ENCODE measurements around the gene FKBP4. TPM values are rescaled to one million over a fixed set of nuclear protein-coding genes. Genes with fewer than 3 reads are reported as not detected.

The FKBP4 gene
- total and polyA plus RNA-seq, 9 of the 15 experiments (the other 6 are each of a cell fraction or from before 2014, with no cell fraction given) = 16.3 to 154 (median 90.1) TPM

DNA sequence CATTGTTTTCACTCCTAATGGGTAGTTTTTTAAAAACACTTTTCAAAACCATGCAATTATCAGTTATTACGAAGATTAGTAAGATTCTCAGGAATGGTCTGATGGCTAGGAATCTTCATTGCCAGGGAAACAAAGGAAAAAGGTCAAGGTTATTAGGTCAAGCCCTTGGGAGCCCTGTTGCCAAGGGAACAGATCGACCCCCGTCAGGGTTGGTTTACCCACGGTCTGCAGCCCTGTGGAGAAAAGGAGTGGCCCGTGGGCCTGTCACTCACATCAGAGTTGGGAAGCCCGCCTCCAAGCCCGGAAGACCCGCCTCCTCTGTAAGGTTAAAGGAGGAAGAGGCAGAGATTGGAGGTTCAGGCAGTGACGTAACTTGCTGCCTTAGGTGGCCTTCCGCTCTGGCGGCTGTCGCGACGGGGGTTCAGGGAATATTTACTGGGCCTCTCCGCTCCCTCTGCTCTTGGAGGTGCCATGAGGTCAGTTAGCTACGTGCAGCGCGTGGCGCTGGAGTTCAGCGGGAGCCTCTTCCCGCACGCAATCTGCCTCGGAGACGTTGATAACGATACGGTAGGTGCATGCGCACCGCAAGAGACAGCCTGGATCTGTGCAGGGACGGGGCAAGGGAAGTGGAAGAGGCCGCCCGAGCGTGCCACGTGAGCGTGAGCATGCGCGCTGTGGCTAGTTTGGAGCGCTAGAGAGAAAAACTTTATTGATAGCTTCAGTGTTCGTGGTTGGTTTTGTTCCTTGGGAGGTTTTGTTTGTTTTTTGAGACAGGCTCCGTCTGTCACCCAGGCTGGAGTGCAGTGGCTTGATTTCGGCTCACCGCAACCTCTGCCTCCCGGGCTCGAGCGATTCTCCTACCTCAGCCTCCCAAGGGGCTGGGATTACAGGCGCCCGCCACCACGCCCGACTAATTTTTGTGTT lies 17.8 kb downstream of the FKBP4 start, which contains the start of gene ITFG2 (continued):
- TF ChIP-seq DEAF1 (CRISPR knock-in tag; IDR thresholded peaks at IDR 0.05) = no peak
- no peak for TF ChIP-seq ZNF696 (CRISPR knock-in tag; conservative IDR thresholded peaks at IDR 0.05)
- TF ChIP-seq THRA (IDR thresholded peaks at IDR 0.05) = no peak
- TF ChIP-seq ELF1 (tag; IDR thresholded peaks at IDR 0.05) = peak; percentile 71
- no peak for TF ChIP-seq DNMT1 (IDR thresholded peaks at IDR 0.05)
- TF ChIP-seq ZNF324 (CRISPR knock-in tag; IDR thresholded peaks at IDR 0.05) = no peak
- peak; percentile 62 for TF ChIP-seq TAF9B (IDR thresholded peaks at IDR 0.05; ENCODE audit: partially characterized antibody)
- TF ChIP-seq CHAMP1 (IDR thresholded peaks at IDR 0.05) = no peak
- no peak for TF ChIP-seq STAT5A (IDR thresholded peaks at IDR 0.05; ENCODE audit: borderline replicate concordance, low read length)
- no peak for TF ChIP-seq ZBTB5 (IDR thresholded peaks at IDR 0.05)
- TF ChIP-seq CBFA2T2 (conservative IDR thresholded peaks at IDR 0.05) = 0 out of 2 replicates have a peak, but pooled peaks have one; percentile 2
- TF ChIP-seq SOX6 (IDR thresholded peaks at IDR 0.05) = peak; percentile 33; the same call in 1 of the 2 replicates
- TF ChIP-seq, protein P1, sequence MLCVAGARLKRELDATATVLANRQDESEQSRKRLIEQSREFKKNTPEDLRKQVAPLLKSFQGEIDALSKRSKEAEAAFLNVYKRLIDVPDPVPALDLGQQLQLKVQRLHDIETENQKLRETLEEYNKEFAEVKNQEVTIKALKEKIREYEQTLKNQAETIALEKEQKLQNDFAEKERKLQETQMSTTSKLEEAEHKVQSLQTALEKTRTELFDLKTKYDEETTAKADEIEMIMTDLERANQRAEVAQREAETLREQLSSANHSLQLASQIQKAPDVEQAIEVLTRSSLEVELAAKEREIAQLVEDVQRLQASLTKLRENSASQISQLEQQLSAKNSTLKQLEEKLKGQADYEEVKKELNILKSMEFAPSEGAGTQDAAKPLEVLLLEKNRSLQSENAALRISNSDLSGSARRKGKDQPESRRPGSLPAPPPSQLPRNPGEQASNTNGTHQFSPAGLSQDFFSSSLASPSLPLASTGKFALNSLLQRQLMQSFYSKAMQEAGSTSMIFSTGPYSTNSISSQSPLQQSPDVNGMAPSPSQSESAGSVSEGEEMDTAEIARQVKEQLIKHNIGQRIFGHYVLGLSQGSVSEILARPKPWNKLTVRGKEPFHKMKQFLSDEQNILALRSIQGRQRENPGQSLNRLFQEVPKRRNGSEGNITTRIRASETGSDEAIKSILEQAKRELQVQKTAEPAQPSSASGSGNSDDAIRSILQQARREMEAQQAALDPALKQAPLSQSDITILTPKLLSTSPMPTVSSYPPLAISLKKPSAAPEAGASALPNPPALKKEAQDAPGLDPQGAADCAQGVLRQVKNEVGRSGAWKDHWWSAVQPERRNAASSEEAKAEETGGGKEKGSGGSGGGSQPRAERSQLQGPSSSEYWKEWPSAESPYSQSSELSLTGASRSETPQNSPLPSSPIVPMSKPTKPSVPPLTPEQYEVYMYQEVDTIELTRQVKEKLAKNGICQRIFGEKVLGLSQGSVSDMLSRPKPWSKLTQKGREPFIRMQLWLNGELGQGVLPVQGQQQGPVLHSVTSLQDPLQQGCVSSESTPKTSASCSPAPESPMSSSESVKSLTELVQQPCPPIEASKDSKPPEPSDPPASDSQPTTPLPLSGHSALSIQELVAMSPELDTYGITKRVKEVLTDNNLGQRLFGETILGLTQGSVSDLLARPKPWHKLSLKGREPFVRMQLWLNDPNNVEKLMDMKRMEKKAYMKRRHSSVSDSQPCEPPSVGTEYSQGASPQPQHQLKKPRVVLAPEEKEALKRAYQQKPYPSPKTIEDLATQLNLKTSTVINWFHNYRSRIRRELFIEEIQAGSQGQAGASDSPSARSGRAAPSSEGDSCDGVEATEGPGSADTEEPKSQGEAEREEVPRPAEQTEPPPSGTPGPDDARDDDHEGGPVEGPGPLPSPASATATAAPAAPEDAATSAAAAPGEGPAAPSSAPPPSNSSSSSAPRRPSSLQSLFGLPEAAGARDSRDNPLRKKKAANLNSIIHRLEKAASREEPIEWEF (CRISPR knock-in tag; IDR thresholded peaks at IDR 0.05) = no peak
- no peak for TF ChIP-seq DACH1 (IDR thresholded peaks at IDR 0.05; ENCODE audit: partially characterized antibody)
